AML-193 (cell line): Measurements from ENCODE around the gene COL4A2.
A peak's percentile ranks its signal among the peaks of the same experiment; 100 is the strongest.

ENCODE experiments used
- DNase-seq, 2 experiments: peaks; one replicate each; lab custom pipeline; 2025; lab: John Stamatoyannopoulos, UW

Gene COL4A2

GRCh38 chr13:110455444-110455843, 148.4 kb downstream of the COL4A2 start:
- no peak for DNase-seq

DNA sequence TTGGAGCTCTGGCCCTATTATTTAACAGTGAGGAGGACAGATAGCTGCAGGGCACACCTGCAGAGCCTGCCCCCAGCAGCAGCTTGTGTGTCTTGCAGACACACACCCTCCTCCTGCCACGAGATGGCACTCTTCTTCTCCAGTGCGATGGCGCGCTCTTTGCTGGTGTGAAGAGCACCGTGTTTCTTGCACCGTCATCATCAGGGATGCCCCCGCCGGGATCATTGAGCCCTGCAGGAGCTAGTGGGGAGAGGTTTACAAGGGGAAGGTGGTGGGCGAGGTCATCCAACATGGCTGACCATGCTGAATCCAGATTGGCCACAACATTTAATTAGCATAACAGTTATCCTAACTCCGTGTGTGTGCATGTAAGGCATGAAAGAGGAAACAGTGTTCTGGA, 148.9 kb downstream of the COL4A2 start:
- peak; percentile 88 to 93 for DNase-seq

DNA sequence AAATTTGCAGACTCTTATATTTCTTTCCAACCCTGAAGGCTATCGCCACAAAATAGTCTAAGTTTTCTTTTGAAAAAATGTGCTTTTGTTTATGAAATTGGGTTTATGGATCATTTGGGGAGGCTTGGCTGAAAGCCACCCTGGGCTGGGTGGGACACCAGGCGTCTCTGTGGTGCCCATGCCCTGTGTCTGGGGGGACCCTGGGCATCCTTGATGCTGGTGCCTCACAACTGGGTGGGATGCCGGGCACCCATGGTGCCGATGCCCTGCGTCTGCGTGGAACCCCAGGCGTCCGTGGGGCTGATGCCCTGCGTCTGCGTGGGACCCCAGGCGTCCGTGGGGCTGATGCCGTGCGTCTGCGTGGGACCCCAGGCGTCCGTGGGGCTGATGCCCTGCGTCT, 149.5 kb downstream of the COL4A2 start:
- no peak for DNase-seq

- DNase-seq, result no peak
Measured at GRCh38 chr13:110457361-110457760, 150.3 kb downstream of the COL4A2 start.

DNA sequence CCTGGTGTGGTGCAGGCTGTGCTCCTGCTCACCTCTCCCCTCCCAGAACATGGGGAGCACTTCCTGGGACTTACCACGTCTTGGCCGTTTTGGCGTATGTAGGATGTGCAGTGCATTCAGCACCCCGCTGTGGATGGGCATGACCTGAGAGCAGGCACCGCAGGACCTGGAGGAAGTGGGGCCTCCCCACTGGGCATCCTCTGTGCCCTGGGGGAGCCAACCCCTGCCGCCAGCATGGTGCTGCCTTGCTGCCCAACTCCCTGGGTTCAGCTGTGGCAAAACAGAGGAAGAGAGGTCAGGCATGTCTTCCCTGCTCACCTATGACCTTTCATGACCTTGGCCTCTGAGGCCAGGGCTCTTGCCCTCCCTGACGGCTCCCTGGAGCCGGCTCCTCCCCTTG, 150.9 kb downstream of the COL4A2 start:
- DNase-seq, result no peak

GRCh38 chr13:110458594-110459365, 151.7 kb downstream of the COL4A2 start:
- no peak for DNase-seq

GRCh38 chr13:110462091-110462490, 155.0 kb downstream of the COL4A2 start:
- DNase-seq, result no peak

DNA sequence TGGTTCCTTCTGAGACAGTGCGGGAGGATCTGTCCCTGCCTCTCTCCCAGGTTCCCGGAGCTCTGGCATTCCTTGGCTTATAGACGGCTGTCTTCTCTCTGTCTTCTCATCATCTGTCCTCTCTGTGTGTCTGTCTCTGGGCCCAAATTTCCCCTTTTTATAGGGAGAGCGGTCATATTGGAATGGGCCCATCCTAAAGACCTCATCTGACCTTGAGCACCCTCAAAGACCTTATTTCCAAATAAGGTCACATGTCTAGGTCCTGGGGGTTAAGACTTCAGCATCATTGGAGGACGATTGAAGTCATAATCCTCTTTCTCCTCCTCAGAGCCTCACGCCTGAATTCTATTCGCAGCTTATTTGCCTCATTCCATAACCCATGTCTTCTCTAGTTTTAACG, 156.1 kb downstream of the COL4A2 start:
- DNase-seq, result no peak

DNA sequence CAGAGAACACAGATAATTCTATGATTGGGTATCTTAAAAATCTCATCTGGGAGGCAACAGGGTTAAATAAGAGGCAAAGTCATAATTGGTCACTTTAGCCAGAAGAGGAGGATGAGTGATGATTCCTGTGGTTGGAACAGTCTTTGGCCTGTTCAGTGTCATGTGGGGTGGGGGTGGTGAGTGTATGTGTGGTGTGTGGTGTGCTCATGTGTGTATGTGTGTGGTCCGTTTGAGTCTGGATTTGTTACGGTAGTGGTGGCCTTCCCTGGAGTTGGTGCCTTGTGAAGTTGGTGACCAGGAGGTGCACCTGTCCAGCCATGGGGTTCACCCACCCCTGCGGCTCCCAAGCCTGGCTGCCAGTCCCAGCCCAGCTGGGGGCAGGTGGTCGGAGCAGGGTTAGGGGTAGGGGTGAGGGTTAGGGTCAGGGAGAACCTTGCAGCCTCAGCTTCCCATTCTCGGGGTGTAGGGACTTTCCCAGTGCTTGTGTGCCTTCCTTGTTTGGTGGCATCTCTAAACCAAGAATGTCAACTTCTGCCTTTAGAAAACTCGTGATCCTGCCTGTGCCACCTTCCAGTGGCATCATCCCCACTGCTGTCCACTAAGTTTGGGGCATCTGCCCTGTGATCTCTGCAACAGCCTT, 156.9 kb downstream of the COL4A2 start:
- no peak for DNase-seq

- DNase-seq, result no peak
Measured at GRCh38 chr13:110464556-110465333, 157.7 kb downstream of the COL4A2 start.

DNA sequence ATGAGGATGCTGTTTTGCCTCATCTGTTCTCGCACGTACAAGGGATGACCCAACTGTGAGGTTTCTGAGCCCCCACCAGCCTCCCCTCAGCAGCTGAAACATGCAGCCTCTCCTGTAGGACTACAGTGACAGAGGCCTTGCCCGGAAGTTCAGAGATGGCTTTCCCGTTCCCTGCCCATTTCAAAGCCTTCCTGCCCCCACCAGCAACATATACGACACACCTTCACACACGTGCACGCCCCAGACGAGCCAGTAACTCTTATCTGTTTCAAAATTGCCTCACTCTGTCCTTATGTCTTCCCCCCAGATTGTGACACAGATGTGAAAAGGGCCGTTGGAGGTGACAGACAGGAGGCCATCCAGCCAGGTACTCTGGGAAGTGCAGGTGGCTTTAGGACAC, 158.6 kb downstream of the COL4A2 start:
- DNase-seq, result no peak

GRCh38 chr13:110466266-110466915, 159.3 kb downstream of the COL4A2 start:
- no peak for DNase-seq

GRCh38 chr13:110467516-110468110, 160.5 kb downstream of the COL4A2 start:
- DNase-seq, result no peak

GRCh38 chr13:110468986-110469495, 162.0 kb downstream of the COL4A2 start:
- no peak for DNase-seq

DNA sequence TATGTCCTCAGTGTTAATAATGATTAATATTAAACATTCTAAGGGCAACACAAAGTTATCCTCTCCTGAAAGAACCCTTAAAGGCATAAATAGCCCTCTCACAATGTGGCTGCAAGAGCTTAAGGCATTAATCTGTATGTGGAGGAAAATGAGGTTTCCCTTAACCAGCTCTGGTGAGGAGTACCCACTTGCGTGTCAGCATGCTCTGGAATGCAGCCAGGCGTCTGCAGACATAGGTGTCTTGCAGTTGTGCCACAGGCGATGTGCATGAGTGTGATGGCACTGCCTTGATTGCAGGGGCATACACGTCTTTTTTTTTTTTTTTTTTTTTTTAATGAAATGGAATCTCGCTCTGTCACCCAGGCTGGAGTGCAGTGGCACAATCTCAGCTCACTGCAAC, 162.5 kb downstream of the COL4A2 start:
- DNase-seq, result no peak

- peak; percentile 21 to 27 for DNase-seq
Measured at GRCh38 chr13:110470272-110471009, 163.4 kb downstream of the COL4A2 start.

DNA sequence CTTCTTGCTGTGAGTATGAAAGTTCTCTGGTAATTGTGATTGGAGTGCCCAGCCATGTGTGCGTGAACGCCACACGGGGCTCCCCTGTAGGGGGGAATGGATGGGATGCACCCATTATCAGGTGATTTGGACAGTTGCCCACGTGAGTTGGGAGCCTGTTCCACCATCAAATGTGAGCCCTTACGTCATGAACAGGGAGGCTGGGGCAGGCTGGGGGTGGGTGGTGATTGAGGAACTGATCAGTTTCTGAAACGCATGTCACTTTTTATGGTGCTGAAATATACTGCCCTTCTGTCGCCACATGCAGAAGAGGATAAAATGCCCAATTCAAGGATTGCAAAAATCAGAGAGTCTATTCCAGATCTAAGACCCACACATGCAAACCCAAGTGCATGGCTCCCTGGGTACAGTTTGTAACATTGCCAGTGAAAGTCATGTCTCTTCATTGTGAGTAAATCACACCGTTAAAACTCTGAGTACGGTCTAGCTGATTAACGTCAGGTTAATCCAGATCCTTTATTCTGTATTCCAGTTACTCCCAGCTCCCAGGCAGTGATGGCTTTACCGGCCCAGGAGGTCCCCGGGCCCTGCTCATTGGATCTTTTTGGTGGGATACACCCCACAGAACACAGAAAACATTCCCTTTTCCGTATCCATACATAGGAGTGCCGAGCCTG, 164.2 kb downstream of the COL4A2 start:
- peak; percentile 10 to 21 for DNase-seq

DNA sequence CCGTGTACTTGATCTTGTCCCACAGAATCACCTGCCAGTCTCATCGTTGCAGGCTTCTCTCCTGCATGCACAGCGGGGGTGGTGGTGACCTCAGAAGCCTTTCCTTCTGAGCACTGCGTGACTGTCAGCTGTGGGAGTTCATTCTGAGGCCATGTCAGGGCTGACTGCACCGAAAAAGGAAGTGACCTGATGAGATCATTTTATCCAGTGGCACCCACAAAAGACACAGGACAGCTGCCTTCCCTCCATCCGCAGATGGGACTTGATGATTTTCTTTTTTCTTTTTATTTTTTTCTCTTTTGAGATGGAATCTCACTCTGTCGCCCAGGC, 164.7 kb downstream of the COL4A2 start:
- peak; percentile 92 to 94 for DNase-seq

DNA sequence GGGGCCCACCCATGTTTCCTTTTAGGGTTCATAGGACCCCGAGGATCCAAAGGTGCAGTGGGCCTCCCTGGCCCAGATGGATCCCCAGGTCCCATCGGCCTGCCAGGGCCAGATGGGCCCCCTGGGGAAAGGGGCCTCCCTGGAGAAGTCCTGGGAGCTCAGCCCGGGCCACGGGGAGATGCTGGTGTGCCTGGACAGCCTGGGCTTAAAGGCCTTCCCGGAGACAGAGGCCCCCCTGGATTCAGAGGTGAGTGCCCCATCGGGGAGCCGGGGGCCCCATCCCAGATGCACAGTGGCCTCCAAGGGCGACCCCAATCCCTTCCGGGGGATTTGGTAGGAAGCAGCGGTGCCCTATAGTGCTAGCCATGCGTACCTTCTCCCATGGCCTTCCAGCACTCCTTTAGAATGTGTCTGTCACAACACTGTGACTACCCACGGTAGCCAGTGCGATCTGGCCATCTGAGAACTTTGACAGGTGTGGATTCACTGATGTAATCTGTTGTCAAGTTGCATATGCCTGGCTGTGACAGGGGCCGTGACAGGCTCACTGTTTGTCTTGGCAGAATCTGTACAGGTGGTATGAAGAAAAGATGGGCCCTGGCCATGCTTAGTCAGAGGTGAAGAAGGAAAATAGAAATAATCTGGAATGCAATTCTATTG, 165.9 kb downstream of the COL4A2 start:
- no peak for DNase-seq

- no peak for DNase-seq
Measured at GRCh38 chr13:110474713-110475112, 167.6 kb downstream of the COL4A2 start.
